ENCODE data around the gene TPRA1.

DNA sequence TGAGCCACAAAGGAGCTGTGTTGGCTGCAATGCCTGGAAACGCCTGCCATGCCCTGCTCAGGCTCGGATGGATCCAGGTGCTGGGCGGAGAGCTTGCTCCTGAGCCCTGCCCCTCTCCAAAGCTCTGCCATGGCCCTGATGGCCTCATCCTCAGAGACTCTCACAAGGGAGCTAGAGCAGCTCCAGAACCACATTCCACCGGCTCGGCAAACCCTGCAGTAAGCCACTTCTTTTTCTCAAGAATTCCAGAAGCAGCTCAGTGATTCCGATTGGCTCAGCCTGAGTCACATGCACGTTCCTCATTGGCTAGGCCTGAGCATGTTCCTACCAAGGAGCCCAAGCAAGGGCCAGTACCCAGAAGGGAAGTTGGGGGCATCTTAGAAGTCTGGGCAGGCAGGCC, 24.8 kb downstream of the TPRA1 start:
- no peak for TF ChIP-seq CTCF (IDR thresholded peaks at IDR 0.05; ENCODE audit: insufficient read depth, low read depth, low read length)
- TF ChIP-seq EZH2 (IDR thresholded peaks at IDR 0.05; ENCODE audit: insufficient read depth, low read length) = no peak

Measured in astrocyte (in vitro differentiated cells and primary cell).